Tibial artery (tissue), 4 donors: ENCODE measurements around the gene MUCL1.

Experiments
- DNase-seq, 2 donors: peaks; one replicate each; pipeline ENCODE4 v3.0.0-alpha.2; 2019
- H3K27ac ChIP-seq, 2 donors: fragments of 200-600 bp; sonication (generic) in 1 of 2; 1 replicate in 1 of 2; 2 replicates in 1 of 2; pipeline ENCODE4 v1.5.1; 2018 to 2019; ENCODE audit warnings: mild to moderate bottlenecking in 1 of 2
- H3K27me3 ChIP-seq, 2 donors: fragments of 200-600 bp; sonication (generic) in 1 of 2; one replicate each; pipeline versions ENCODE4 v1.5.1 to v1.6.0; 2016 to 2019
- H3K36me3 ChIP-seq, 3 donors: fragments of 200-600 bp; sonication (generic) in 2 of 3; one replicate each; pipeline ENCODE4 v1.5.1; 2016 to 2019; ENCODE audit warnings: mild to moderate bottlenecking in 2 of 3
- H3K4me1 ChIP-seq, 4 donors: fragments of 200-600 bp; sonication (generic) in 2 of 4; 1 replicate in 3 of 4; 2 replicates in 1 of 4; pipeline ENCODE4 v1.5.1; 2016 to 2019
- H3K4me3 ChIP-seq, 2 donors: fragments of 200-600 bp; sonication (generic) in 1 of 2; 1 replicate in 1 of 2; 2 replicates in 1 of 2; pipeline ENCODE4 v1.5.1; 2018 to 2019; ENCODE audit warnings: mild to moderate bottlenecking in 2 of 2
- H3K9me3 ChIP-seq, 3 donors: fragments of 200-600 bp; sonication (generic) in 1 of 3; one replicate each; pipeline ENCODE4 v1.5.1; 2016 to 2019
- intact Hi-C: fragments of 100-400 bp; cut with DNase I; formaldehyde crosslinking; loops from one replicate; pipeline ENCODE4 v1.15.0; 2023; ENCODE audit warnings: low total_unique reads
- TF ChIP-seq, protein P1 (sequence below), 2 experiments: fragments of 200-600 bp in 1 of 2; fragments of 450-650 bp in 1 of 2; IDR thresholded peaks; one replicate each; pipeline ENCODE4 v1.5.1; 2017 to 2019; ENCODE audit warnings: antibody characterized with exemption in 2 of 2, mild to moderate bottlenecking in 1 of 2, moderate library complexity in 1 of 2

MUCL1 gene

DNA sequence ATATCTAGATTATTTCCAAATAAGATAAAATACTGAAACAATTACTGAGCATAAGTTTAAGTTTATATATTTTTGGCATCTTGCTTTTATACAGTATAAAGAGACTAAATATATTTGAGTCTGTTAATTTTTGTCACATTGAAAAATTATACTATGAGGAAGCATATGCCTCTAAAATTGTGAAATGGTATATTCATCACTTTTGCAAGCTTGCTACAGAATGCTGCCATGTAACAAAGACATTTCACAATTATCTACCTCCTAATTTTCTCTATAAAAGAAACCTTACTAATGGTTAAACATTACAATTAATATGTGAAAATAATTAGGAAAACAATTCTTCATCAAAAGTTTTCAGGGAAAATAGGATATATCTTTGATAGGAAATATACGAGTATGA lies 22.7 kb upstream of the MUCL1 start:
- Histone ChIP-seq H3K27ac (no peak overlapping the region), H3K36me3 (no peaks in the 10 kb centered on the region), H3K27me3 (no peaks in the 10 kb centered on the region), H3K4me3 (no peak overlapping the region), H3K4me1 (no peaks in the 10 kb centered on the region), H3K9me3 (no peaks in the 10 kb centered on the region)
- DNase-seq = no peak
- intact Hi-C loops = no loop called here
- TF ChIP-seq, protein P1, sequence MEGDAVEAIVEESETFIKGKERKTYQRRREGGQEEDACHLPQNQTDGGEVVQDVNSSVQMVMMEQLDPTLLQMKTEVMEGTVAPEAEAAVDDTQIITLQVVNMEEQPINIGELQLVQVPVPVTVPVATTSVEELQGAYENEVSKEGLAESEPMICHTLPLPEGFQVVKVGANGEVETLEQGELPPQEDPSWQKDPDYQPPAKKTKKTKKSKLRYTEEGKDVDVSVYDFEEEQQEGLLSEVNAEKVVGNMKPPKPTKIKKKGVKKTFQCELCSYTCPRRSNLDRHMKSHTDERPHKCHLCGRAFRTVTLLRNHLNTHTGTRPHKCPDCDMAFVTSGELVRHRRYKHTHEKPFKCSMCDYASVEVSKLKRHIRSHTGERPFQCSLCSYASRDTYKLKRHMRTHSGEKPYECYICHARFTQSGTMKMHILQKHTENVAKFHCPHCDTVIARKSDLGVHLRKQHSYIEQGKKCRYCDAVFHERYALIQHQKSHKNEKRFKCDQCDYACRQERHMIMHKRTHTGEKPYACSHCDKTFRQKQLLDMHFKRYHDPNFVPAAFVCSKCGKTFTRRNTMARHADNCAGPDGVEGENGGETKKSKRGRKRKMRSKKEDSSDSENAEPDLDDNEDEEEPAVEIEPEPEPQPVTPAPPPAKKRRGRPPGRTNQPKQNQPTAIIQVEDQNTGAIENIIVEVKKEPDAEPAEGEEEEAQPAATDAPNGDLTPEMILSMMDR (IDR thresholded peaks at IDR 0.05) = no peak

DNA sequence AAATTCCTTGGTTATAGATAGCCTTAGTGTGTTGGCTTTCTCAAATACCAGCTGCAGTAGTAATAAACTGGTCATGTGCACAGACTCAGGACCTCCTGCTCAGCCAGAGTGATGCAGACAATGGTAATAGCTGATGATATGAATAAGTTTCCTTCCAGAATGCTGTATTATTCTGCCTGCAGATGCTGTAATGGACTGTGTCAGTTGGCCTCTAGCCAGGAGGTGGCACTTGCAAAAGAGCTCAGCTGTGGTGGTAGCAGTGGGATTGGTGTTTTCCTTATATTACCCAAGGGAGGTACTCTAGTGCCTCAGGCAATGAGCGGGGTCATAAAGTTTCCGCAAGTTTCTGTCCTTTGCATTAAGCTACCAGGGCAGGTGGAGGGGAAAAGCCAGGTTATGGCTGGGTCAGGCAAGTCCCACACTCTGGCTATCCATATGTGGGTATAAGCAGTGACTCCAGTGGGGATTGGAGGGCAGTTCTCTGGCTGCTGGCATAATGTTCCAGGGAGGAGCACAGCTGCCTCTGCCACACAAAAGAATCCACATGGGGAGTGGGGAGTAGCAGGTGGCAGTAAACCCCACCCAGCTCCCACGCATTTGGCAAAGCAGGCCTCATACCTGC lies 14.0 kb upstream of the MUCL1 start:
- no peak overlapping the region for H3K27ac ChIP-seq
- no peak overlapping the region for H3K4me3 ChIP-seq
- H3K36me3 ChIP-seq = no peaks in the 10 kb centered on the region
- intact Hi-C loops = no loop called here
- DNase-seq = no peak
- no peaks in the 10 kb centered on the region for H3K27me3 ChIP-seq
- peaks cover 0 to 17% (median 0%) of the 10 kb centered on the region in 3 donors for H3K9me3 ChIP-seq
- no peaks in the 10 kb centered on the region for H3K4me1 ChIP-seq
- TF ChIP-seq, protein P1 (IDR thresholded peaks at IDR 0.05) = no peak

DNA sequence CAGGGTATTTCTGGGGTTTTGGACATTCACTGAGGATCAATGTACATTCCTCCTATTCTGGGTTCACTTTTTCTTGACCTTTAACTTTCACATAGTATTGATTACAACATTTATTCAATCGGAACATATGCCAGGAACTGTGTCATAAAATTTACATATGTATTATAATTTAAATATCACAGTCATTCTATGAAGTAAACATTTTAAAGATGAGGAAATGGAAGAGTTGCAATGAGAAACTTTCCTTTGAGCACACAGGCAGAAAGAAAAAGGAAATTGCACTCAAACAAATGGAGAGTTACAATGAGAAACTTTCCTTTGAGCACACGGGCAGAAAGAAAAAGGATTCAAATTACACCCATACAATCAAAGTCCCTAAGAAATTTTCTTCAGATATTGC lies 3.1 kb downstream of the MUCL1 start:
- no peaks in the 10 kb centered on the region for H3K27me3 ChIP-seq

DNA sequence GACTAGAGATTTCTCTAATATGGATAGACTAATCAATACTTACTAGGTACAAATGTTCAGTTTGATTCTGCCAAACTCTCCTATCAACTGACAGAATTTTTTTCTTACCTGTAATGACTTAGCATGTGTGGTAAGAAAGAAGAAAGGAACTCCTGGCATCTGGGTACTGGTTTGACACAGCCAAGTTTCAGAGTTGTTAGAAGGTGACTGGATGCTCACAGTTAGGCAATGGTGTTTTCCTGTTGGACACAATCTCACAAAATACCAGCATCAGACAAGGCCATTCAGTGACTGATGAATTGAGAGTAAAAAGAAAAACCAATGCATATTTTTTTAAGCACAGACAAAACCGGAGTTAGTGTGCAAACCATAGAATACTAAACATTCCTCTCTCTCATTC lies 4.2 kb downstream of the MUCL1 start:
- H3K9me3 ChIP-seq = no peaks in the 10 kb centered on the region
- no peak overlapping the region for H3K4me3 ChIP-seq
- H3K4me1 ChIP-seq = no peaks in the 10 kb centered on the region
- intact Hi-C loops = no loop called here
- H3K27me3 ChIP-seq = no peaks in the 10 kb centered on the region
- TF ChIP-seq, protein P1 (IDR thresholded peaks at IDR 0.05) = no peak
- no peak for DNase-seq
- no peaks in the 10 kb centered on the region for H3K36me3 ChIP-seq
- no peak overlapping the region for H3K27ac ChIP-seq

More for the DNA sequence above, 3.1 kb downstream of the MUCL1 start:
- intact Hi-C loops = no loop called here
- H3K4me3 ChIP-seq = no peak overlapping the region
- H3K36me3 ChIP-seq = no peaks in the 10 kb centered on the region
- no peak overlapping the region for H3K27ac ChIP-seq
- TF ChIP-seq, protein P1 (IDR thresholded peaks at IDR 0.05) = no peak
- H3K9me3 ChIP-seq = no peaks in the 10 kb centered on the region
- H3K4me1 ChIP-seq = no peaks in the 10 kb centered on the region
- no peak for DNase-seq

DNA sequence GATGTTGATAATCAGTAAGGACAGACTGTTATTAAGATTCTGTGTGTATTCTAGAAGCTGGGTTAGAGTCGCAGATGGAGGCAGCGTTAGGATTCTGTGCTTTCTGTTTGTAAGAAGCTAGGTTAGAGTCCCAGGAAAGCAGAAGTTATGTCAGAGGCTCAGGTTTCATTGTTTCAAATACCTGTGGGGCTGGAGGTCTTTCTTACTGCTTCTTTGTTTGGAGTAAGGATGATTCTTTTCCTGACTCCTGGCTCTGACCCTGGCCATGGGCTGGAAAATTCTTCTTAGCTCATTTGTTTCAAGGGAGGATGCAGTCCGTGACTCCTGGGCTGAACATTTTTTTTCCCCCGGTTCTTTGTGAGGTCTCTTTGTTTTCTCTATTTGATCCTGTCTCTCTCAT lies 5.2 kb downstream of the MUCL1 start:
- intact Hi-C loops = no loop called here
- TF ChIP-seq, protein P1 (IDR thresholded peaks at IDR 0.05) = no peak
- Histone ChIP-seq H3K4me3 (no peak overlapping the region), H3K9me3 (no peaks in the 10 kb centered on the region), H3K4me1 (no peaks in the 10 kb centered on the region), H3K27me3 (no peaks in the 10 kb centered on the region), H3K27ac (no peak overlapping the region), H3K36me3 (no peaks in the 10 kb centered on the region)
- no peak for DNase-seq

DNA sequence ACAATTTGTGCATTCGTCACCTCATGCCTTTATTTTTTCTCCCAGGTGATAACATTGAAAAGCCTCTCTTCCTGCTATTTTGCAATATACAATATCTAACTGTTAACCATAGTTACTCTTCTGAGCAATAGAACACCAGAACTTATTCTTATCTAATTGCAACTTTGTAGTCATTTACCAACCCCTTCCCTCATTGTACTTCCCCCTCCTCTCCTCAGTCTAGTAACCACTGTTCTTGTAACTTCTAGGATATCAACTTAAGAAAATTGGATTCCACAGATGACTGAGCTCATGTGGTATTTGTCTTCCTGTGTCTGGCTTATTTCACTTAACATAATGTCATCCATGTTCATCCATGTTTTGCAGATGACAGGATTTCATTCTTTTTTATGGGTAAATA lies 7.6 kb downstream of the MUCL1 start:
- intact Hi-C loops = no loop called here
- no peaks in the 10 kb centered on the region for H3K36me3 ChIP-seq
- DNase-seq = no peak
- TF ChIP-seq, protein P1 (IDR thresholded peaks at IDR 0.05) = no peak
- no peaks in the 10 kb centered on the region for H3K4me1 ChIP-seq
- H3K4me3 ChIP-seq = no peak overlapping the region
- H3K9me3 ChIP-seq = no peaks in the 10 kb centered on the region
- H3K27me3 ChIP-seq = no peaks in the 10 kb centered on the region
- no peak overlapping the region for H3K27ac ChIP-seq
